ENCODE results near the gene SGF29. TPM values are rescaled to one million over a fixed set of nuclear protein-coding genes. Genes with fewer than 3 reads are reported as not detected.
"Not testable (repeated sequence)": the region's sequence is repeated elsewhere in the genome, so short reads cannot be mapped to it uniquely, and the experiment has no call there.

SGF29 gene
- total RNA-seq, 1 donor from 2014 or later, result 38.0 TPM

DNA sequence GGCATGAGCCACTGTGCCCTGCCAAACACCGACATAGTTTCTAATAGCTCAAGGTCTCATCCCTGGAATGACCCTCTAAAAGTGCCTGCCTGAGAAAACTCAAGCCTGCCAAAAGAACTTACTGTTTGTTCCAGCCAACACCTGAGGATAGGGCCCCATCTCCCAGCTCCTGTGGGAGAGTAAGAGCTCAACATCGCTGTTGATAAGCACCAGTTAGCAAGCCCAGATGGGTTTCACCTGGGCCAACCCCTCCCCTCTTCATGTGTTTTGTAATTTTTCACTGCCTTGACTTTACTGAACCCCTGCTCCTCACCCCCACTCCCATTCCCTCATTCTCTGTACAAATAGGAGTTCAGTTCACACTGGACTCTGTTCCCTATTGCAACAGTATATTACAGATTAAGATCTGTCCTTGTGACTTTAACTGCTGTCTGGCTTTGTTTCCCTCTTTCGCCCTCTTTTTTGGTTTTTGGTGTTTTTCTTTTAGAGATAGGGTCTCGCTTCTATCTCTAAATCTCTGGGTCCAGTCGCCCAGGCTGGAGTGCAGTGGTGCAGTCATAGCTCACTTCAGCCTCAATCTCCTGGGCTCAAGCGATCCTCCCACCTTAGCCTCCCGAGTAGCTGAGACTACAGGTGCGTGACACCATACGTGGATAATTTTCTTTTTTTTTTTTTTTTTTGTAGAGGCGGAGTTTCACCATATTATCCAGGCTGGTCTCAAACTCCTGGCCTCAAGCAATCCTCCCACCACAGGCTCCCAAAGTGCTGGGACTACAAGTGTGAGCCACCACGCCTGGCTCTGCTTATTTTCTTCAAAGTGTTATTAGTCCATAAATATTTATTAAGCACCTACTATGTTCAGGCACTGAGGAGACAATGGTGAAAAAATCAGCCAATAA lies 27.3 kb upstream of the SGF29 start:
- no peak overlapping the region for H3K27ac Mint-ChIP-seq
- DNase-seq (ENCODE audit: low spot score), result no peak
- no peak overlapping the region for H3K4me3 Mint-ChIP-seq (ENCODE audit: low read depth)
- peaks cover 4% of the 10 kb centered on the region for H3K27me3 Mint-ChIP-seq (ENCODE audit: low read depth)
- intact Hi-C loops (cut with micrococcal nuclease), result no loop called here
- H3K4me1 Mint-ChIP-seq (ENCODE audit: low read depth), result peaks cover 3% of the 10 kb centered on the region
- no peaks in the 10 kb centered on the region for H3K9me3 Mint-ChIP-seq
- no peaks in the 10 kb centered on the region for H3K36me3 Mint-ChIP-seq (ENCODE audit: low read depth)

DNA sequence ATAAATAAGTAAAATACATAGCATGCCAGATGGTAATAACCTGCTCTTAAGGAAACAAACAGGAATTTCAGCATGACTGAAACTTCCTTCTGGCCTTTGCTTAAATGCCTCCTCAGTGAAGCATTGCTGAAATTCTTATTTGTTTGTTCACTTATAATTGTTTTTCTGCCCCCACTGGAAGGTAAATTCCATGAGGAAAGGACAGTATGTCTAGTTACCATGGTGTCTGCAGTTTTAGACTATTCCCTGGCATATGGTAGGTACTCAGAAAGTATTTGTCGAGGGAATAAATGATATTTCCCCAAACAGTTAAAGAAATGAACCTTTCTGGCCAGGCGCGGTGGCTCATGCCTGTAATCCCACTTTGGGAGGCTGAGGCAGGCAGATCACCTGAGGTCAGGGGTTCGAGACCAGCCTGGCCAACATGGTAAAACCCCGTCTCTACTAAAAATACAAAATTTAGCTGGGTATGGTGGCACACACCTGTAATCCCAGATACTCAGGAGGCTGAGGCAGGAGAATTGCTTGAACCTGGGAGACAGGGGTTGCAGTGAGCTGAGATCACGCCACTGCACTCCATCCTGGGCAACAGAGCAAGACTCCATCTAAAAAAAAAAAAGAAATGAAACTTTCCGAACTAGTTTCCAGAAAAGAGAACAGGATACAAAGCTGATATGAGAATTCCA lies 26.5 kb upstream of the SGF29 start:
- H3K4me1 Mint-ChIP-seq (ENCODE audit: low read depth); H3K36me3 Mint-ChIP-seq (ENCODE audit: low read depth); H3K27ac Mint-ChIP-seq; H3K9me3 Mint-ChIP-seq; DNase-seq (ENCODE audit: low spot score); H3K4me3 Mint-ChIP-seq (ENCODE audit: low read depth); intact Hi-C loops (cut with micrococcal nuclease); H3K27me3 Mint-ChIP-seq (ENCODE audit: low read depth): not testable (repeated sequence)

GRCh38 chr16:28527985-28528384 lies 25.7 kb upstream of the SGF29 start:
- intact Hi-C loops (cut with micrococcal nuclease), result no loop called here
- Mint-ChIP-seq H3K4me3 (ENCODE audit: low read depth) (no peak overlapping the region), H3K36me3 (ENCODE audit: low read depth) (no peaks in the 10 kb centered on the region), H3K4me1 (ENCODE audit: low read depth) (peaks cover 3% of the 10 kb centered on the region), H3K9me3 (no peaks in the 10 kb centered on the region), H3K27me3 (ENCODE audit: low read depth) (peaks cover 4% of the 10 kb centered on the region), H3K27ac (no peak overlapping the region)
- no peak for DNase-seq (ENCODE audit: low spot score)

DNA sequence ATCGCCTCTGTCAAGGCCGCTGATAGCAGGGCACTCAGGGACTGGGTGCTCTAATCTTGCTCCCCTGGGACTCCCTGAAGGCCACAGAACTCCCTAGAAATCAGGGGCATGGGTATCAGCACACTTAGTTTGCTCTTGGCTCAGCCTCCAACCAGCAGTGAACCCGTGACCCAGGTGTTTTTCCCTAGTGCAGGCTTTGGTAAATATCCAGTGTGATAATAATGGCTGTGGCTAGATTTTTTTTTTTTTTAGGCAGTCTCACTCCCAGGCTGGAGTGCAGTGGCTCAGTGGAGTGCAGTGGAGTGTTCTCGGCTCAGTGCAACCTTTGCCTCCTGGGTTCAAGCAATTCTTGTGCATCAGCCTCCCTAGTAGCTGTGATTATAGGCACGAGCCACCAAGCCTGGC lies 25.3 kb upstream of the SGF29 start:
- no peaks in the 10 kb centered on the region for H3K36me3 Mint-ChIP-seq (ENCODE audit: low read depth)
- intact Hi-C loops (cut with micrococcal nuclease), result no loop called here
- no peaks in the 10 kb centered on the region for H3K9me3 Mint-ChIP-seq
- H3K27ac Mint-ChIP-seq, result no peak overlapping the region
- H3K4me3 Mint-ChIP-seq (ENCODE audit: low read depth), result no peak overlapping the region
- no peak for DNase-seq (ENCODE audit: low spot score)
- peaks cover 4% of the 10 kb centered on the region for H3K27me3 Mint-ChIP-seq (ENCODE audit: low read depth)
- peaks cover 3% of the 10 kb centered on the region for H3K4me1 Mint-ChIP-seq (ENCODE audit: low read depth)

- no peaks in the 10 kb centered on the region for H3K36me3 Mint-ChIP-seq (ENCODE audit: low read depth)
- H3K4me3 Mint-ChIP-seq (ENCODE audit: low read depth), result no peak overlapping the region
- no peaks in the 10 kb centered on the region for H3K9me3 Mint-ChIP-seq
- H3K27ac Mint-ChIP-seq, result no peak overlapping the region
- H3K4me1 Mint-ChIP-seq (ENCODE audit: low read depth), result peaks cover 3% of the 10 kb centered on the region
- intact Hi-C loops (cut with micrococcal nuclease), result no loop called here
- H3K27me3 Mint-ChIP-seq (ENCODE audit: low read depth), result peaks cover 4% of the 10 kb centered on the region
- DNase-seq (ENCODE audit: low spot score), result no peak
These were observed 24.6 kb upstream of the SGF29 start for GRCh38 chr16:28529124-28529523.

DNA sequence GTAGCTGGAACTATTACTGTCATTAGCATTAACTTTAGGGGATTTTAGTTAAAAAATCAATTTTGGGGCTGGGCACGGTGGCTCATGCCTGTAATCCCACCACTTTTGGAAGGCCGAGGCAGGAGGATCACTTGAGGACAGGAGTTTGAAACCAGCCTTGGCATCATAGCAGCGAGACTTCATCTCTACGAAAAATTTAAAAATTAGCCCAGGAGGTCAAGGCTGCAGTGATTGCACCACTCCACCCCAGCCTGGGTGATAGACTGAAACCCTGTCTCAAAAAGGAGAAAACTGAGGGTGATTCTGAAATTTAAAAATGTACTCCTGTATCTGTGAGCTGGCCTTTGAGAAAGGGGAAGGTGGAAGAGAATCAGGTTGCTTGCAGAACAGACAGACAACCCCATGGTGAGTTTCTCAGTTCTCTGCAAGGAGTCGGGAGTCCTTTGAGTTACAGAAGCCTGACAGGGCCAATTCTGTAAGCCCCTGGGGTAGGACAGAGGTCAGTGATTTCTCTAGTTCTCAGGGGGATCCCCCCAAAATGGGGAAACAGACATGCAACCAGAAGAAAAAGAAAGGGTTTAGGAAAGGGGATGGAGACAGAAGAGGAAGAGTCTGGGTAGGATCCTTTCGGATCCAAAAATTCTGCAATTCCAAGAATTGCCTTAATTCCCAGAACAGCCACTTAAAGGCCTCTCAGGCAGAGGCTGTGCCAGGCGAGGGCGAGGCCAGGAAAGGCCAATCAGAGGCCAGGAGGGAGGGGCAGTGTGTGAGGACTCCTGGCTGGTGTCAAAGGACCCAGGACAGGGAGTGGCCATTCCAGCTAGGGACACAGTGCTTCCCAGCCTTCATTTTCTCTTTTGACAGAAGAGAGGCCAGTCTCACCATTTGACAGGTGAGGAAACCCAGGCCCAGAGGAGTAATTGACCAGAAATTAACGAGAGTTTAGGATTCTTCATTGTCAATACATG lies 21.7 kb upstream of the SGF29 start:
- no peak for DNase-seq (ENCODE audit: low spot score)
- no peak overlapping the region for H3K4me3 Mint-ChIP-seq (ENCODE audit: low read depth)
- no peaks in the 10 kb centered on the region for H3K36me3 Mint-ChIP-seq (ENCODE audit: low read depth)
- peaks cover 13% of the 10 kb centered on the region for H3K4me1 Mint-ChIP-seq (ENCODE audit: low read depth)
- no peaks in the 10 kb centered on the region for H3K9me3 Mint-ChIP-seq
- intact Hi-C loops (cut with micrococcal nuclease), result no loop called here
- H3K27me3 Mint-ChIP-seq (ENCODE audit: low read depth), result no peaks in the 10 kb centered on the region
- no peak overlapping the region for H3K27ac Mint-ChIP-seq

GRCh38 chr16:28532940-28533647 lies 20.6 kb upstream of the SGF29 start:
- intact Hi-C loops (cut with micrococcal nuclease), result no loop called here
- no peak for DNase-seq (ENCODE audit: low spot score)
- H3K4me1 Mint-ChIP-seq (ENCODE audit: low read depth), result peaks cover 13% of the 10 kb centered on the region
- H3K27me3 Mint-ChIP-seq (ENCODE audit: low read depth), result no peaks in the 10 kb centered on the region
- no peak overlapping the region for H3K4me3 Mint-ChIP-seq (ENCODE audit: low read depth)
- H3K27ac Mint-ChIP-seq, result no peak overlapping the region
- no peaks in the 10 kb centered on the region for H3K9me3 Mint-ChIP-seq
- H3K36me3 Mint-ChIP-seq (ENCODE audit: low read depth), result no peaks in the 10 kb centered on the region

GRCh38 chr16:28534542-28535373 lies 19.0 kb upstream of the SGF29 start:
- Mint-ChIP-seq H3K4me1 (ENCODE audit: low read depth) (peaks cover 13% of the 10 kb centered on the region), H3K4me3 (ENCODE audit: low read depth) (no peak overlapping the region), H3K27me3 (ENCODE audit: low read depth) (no peaks in the 10 kb centered on the region), H3K27ac (no peak overlapping the region), H3K36me3 (ENCODE audit: low read depth) (no peaks in the 10 kb centered on the region), H3K9me3 (no peaks in the 10 kb centered on the region)
- intact Hi-C loops (cut with micrococcal nuclease), result no loop called here
- no peak for DNase-seq (ENCODE audit: low spot score)

GRCh38 chr16:28537076-28537475 lies 16.6 kb upstream of the SGF29 start:
- H3K4me3 Mint-ChIP-seq (ENCODE audit: low read depth), result no peak overlapping the region
- H3K9me3 Mint-ChIP-seq, result no peaks in the 10 kb centered on the region
- H3K4me1 Mint-ChIP-seq (ENCODE audit: low read depth), result peaks cover 13% of the 10 kb centered on the region
- H3K27me3 Mint-ChIP-seq (ENCODE audit: low read depth), result no peaks in the 10 kb centered on the region
- intact Hi-C loops (cut with micrococcal nuclease), result no loop called here
- DNase-seq (ENCODE audit: low spot score), result no peak
- no peaks in the 10 kb centered on the region for H3K36me3 Mint-ChIP-seq (ENCODE audit: low read depth)
- H3K27ac Mint-ChIP-seq, result no peak overlapping the region

GRCh38 chr16:28537964-28538732 lies 15.6 kb upstream of the SGF29 start:
- no peak for DNase-seq (ENCODE audit: low spot score)
- H3K4me1 Mint-ChIP-seq (ENCODE audit: low read depth), result peaks cover 16% of the 10 kb centered on the region
- no peak overlapping the region for H3K4me3 Mint-ChIP-seq (ENCODE audit: low read depth)
- intact Hi-C loops (cut with micrococcal nuclease), result no loop called here
- H3K9me3 Mint-ChIP-seq, result no peaks in the 10 kb centered on the region
- H3K27me3 Mint-ChIP-seq (ENCODE audit: low read depth), result no peaks in the 10 kb centered on the region
- H3K36me3 Mint-ChIP-seq (ENCODE audit: low read depth), result no peaks in the 10 kb centered on the region
- no peak overlapping the region for H3K27ac Mint-ChIP-seq
